Activated naive CD4-positive, alpha-beta T cell treated with anti-CD3 and anti-CD28 coated beads, Interleukin-2, amount 10 ng/mL, durations not matched to agents 7 days and 5 days (primary cell): ENCODE data around the gene MAPK10.
"Not testable (repeated sequence)": the region's sequence is repeated elsewhere in the genome, so short reads cannot be mapped to it uniquely, and the experiment has no call there.

Experiments used
- CTCF ChIA-PET: fragments of 350-600 bp; sonication (Branson Sonifier 250); formaldehyde crosslinking; loops from one replicate; lab custom pipeline; 2021; ENCODE audit warnings: antibody characterized with exemption; lab: Charles Lee
- DNase-seq: peaks from one replicate; pipeline ENCODE4 v3.0.0-alpha.2; 2020
- H3K27ac Mint-ChIP-seq: one replicate; pipeline ENCODE4 v1.8.0; 2021; ENCODE audit warnings: mild to moderate bottlenecking, moderate library complexity, mixed read lengths
- H3K27me3 Mint-ChIP-seq: one replicate; pipeline ENCODE4 v1.8.0; 2021; ENCODE audit warnings: mild to moderate bottlenecking, mixed read lengths
- H3K36me3 Mint-ChIP-seq: one replicate; pipeline ENCODE4 v1.8.0; 2021; ENCODE audit warnings: mixed read lengths
- H3K4me1 Mint-ChIP-seq: one replicate; pipeline ENCODE4 v1.8.0; 2021; ENCODE audit warnings: mixed read lengths
- H3K4me3 Mint-ChIP-seq: one replicate; pipeline ENCODE4 v1.8.0; 2021; ENCODE audit warnings: mild to moderate bottlenecking, moderate library complexity, mixed read lengths
- H3K9me3 Mint-ChIP-seq: one replicate; pipeline ENCODE4 v1.8.0; 2021; ENCODE audit warnings: mixed read lengths

The MAPK10 gene

GRCh38 chr4:86108137-86108536, 251.7 kb downstream of the MAPK10 start:
- Mint-ChIP-seq H3K27me3 (no peaks in the 10 kb centered on the region), H3K36me3 (no peaks in the 10 kb centered on the region), H3K4me3 (no peak overlapping the region), H3K4me1 (no peaks in the 10 kb centered on the region), H3K9me3 (peaks cover 2% of the 10 kb centered on the region), H3K27ac (no peak overlapping the region)
- DNase-seq = no peak
- CTCF ChIA-PET = no interaction called here

DNA sequence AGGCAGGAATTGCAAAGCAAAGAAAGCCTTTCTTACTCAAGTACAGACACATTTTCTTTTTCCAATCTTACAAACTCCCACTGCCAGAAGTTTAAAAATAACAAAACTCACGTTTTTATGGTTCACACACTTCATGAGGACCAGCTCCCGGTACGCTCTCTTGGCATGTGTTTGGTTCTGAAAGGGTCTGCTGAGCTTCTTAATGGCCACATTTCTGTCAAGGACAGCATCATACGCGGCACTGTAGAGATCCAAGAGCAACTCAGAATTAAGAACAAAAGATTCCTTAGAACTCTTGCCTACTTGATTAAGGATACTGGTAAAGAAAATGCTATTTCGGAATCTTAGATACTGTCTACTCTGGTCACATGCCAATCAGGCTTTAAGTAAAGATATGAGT, 252.7 kb downstream of the MAPK10 start:
- no peaks in the 10 kb centered on the region for H3K27me3 Mint-ChIP-seq
- no peak for DNase-seq
- H3K4me1 Mint-ChIP-seq = no peaks in the 10 kb centered on the region
- no peak overlapping the region for H3K27ac Mint-ChIP-seq
- H3K4me3 Mint-ChIP-seq = no peak overlapping the region
- no peaks in the 10 kb centered on the region for H3K36me3 Mint-ChIP-seq
- peaks cover 2% of the 10 kb centered on the region for H3K9me3 Mint-ChIP-seq
- CTCF ChIA-PET = no interaction called here

- no peak overlapping the region for H3K4me3 Mint-ChIP-seq
- no peaks in the 10 kb centered on the region for H3K36me3 Mint-ChIP-seq
- H3K27me3 Mint-ChIP-seq = no peaks in the 10 kb centered on the region
- CTCF ChIA-PET = no interaction called here
- H3K9me3 Mint-ChIP-seq = peaks cover 2% of the 10 kb centered on the region
- no peak overlapping the region for H3K27ac Mint-ChIP-seq
- no peak for DNase-seq
- no peaks in the 10 kb centered on the region for H3K4me1 Mint-ChIP-seq
Observed at GRCh38 chr4:86106475-86106874, 253.4 kb downstream of the MAPK10 start.

- H3K27ac Mint-ChIP-seq = no peak overlapping the region
- no peak overlapping the region for H3K4me3 Mint-ChIP-seq
- no peaks in the 10 kb centered on the region for H3K36me3 Mint-ChIP-seq
- no peaks in the 10 kb centered on the region for H3K4me1 Mint-ChIP-seq
- no peaks in the 10 kb centered on the region for H3K9me3 Mint-ChIP-seq
- no peaks in the 10 kb centered on the region for H3K27me3 Mint-ChIP-seq
- CTCF ChIA-PET = no interaction called here
- no peak for DNase-seq
Observed at GRCh38 chr4:86101841-86102240, 258.0 kb downstream of the MAPK10 start.

DNA sequence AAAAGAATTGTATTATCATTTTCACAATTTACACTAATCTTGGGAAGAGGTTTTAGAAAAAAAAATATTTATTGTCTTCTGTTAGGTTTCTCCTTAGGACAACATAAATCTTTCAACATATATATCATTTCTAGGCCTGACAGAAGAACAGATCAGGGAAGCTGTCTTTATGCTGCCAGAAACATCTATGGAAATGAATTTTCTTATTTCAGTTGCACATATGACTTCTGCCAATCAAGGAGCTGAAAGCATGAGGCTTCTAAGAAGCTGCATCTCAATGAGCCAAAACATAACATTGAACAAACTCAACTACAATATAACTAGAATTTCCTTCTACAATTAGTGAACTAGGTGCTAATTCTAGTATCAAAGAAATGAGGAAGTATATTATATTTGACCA, 258.4 kb downstream of the MAPK10 start:
- CTCF ChIA-PET = no interaction called here
- H3K27ac Mint-ChIP-seq = no peak overlapping the region
- H3K27me3 Mint-ChIP-seq = no peaks in the 10 kb centered on the region
- H3K36me3 Mint-ChIP-seq = no peaks in the 10 kb centered on the region
- H3K4me1 Mint-ChIP-seq = no peaks in the 10 kb centered on the region
- H3K4me3 Mint-ChIP-seq = no peak overlapping the region
- no peaks in the 10 kb centered on the region for H3K9me3 Mint-ChIP-seq
- DNase-seq = no peak

DNA sequence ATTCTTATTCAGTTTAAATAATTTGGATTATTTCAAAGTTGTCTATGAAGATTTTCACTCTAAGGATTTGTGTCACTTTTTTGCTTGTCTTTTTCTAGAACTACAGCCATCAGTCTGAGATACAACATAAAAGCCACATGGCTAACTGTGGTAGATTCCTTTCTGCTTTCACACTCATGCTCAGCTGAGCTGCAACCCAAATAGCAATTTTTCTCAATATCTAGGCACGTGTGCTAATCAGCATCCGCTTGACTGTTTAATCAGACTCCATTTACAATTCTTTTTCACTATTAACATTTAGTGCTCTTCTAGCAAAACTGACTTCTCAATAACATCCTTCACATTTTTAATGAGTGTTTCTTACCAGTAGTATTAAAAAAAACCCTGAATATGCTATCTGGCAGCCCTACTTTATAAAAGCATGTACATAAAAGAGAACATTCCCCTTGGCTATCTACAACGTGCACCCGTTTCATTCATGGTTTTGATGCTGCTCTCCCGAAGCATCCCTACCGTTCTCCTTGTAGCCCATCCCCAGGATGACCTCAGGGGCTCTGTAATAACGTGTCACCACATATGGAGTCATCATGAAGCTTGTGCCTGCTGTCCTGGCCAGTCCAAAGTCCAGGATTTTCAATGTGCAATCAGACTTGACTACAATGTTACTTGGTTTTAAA, 259.2 kb downstream of the MAPK10 start:
- Mint-ChIP-seq H3K27ac (no peak overlapping the region), H3K4me3 (no peak overlapping the region), H3K36me3 (no peaks in the 10 kb centered on the region), H3K9me3 (no peaks in the 10 kb centered on the region), H3K4me1 (no peaks in the 10 kb centered on the region), H3K27me3 (no peaks in the 10 kb centered on the region)
- CTCF ChIA-PET = no interaction called here
- DNase-seq = no peak

GRCh38 chr4:86099348-86099747, 260.5 kb downstream of the MAPK10 start:
- H3K4me1 Mint-ChIP-seq = no peaks in the 10 kb centered on the region
- CTCF ChIA-PET = no interaction called here
- H3K4me3 Mint-ChIP-seq = no peak overlapping the region
- DNase-seq = no peak
- H3K27ac Mint-ChIP-seq = no peak overlapping the region
- no peaks in the 10 kb centered on the region for H3K9me3 Mint-ChIP-seq
- no peaks in the 10 kb centered on the region for H3K36me3 Mint-ChIP-seq
- H3K27me3 Mint-ChIP-seq = no peaks in the 10 kb centered on the region

DNA sequence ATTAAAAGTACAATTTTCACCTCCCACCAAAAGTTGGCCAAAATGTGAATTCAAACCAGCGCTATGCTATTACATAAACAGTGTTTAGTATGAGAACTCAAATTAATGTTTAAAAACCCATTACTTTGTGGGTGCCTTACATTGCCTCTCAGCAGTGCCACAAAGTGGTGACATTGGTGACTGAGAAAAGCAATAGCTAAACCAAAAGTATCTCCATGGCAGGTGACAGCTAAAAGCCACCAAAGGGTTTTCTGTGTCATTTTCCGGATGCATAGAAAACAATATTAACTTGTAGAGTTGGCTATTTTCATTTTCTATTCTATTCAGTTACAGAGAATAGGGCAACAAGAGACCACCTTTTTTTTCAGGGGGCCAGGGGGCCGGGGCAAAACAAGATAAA, 261.2 kb downstream of the MAPK10 start:
- no peak for DNase-seq
- CTCF ChIA-PET = no interaction called here
- H3K36me3 Mint-ChIP-seq = no peaks in the 10 kb centered on the region
- no peak overlapping the region for H3K4me3 Mint-ChIP-seq
- no peaks in the 10 kb centered on the region for H3K4me1 Mint-ChIP-seq
- H3K27ac Mint-ChIP-seq = no peak overlapping the region
- H3K27me3 Mint-ChIP-seq = no peaks in the 10 kb centered on the region
- no peaks in the 10 kb centered on the region for H3K9me3 Mint-ChIP-seq

DNA sequence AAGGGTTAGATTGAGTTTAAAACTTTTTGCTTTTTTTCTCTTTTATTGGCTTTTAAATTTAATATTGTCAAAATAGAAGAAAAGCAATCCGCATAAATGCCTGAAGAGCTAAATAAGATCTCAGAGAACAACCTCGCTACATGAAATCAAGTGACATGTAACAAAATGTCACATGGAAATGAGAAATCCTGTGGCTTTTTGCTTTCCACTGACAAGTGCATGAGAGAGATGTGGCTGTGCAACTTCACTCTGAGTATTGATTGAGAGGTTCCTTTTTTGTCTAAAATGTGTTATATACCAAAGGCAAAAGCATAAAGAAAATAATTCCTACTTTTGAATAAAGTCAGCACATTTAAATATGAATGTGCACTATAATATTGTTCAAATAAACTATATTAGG, 263.5 kb downstream of the MAPK10 start:
- DNase-seq = no peak
- CTCF ChIA-PET = no interaction called here
- Mint-ChIP-seq H3K36me3 (no peaks in the 10 kb centered on the region), H3K4me3 (no peak overlapping the region), H3K4me1 (no peaks in the 10 kb centered on the region), H3K27ac (no peak overlapping the region), H3K9me3 (no peaks in the 10 kb centered on the region), H3K27me3 (no peaks in the 10 kb centered on the region)

DNA sequence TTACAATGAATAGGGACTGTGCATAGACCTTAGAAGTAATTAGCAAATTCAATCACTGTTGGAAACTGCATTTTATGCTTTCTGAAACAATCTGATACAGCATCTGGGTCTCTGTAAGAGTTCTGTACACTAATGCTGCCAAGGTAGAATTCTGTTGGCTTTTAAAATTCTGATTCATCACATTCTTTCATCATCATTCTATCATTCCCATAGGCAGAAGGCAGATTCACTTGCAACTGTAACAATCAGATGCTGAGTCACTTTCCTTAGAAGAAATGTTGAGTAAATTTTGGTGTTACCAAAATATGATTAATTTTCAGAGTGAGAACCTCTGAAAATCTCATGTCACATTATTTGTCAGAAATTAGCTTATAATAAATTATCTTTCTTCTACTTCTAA, 267.2 kb downstream of the MAPK10 start:
- Mint-ChIP-seq H3K27ac (no peak overlapping the region), H3K27me3 (no peaks in the 10 kb centered on the region), H3K36me3 (no peaks in the 10 kb centered on the region), H3K4me3 (no peak overlapping the region), H3K4me1 (no peaks in the 10 kb centered on the region), H3K9me3 (no peaks in the 10 kb centered on the region)
- CTCF ChIA-PET = no interaction called here
- no peak for DNase-seq

DNA sequence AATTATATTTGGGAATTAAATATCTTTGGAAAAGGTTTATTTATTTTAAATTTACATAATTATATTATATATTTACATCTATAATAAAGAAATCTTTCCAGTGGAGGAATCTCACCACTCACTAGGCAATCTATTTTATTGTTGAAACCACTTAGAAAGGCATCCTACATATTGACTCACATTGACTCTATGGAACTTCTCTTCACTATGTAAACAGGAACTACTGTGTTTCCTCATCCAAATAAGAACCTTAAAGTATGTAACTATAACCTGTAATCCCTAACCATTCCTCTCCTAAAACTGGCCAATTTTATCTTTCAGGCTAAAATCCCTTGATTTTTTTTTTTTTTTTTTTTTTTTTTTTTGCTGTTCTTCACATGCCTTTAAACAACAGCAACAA, 268.7 kb downstream of the MAPK10 start:
- Mint-ChIP-seq H3K9me3 (no peaks in the 10 kb centered on the region), H3K27me3 (no peaks in the 10 kb centered on the region), H3K4me3 (no peak overlapping the region), H3K36me3 (no peaks in the 10 kb centered on the region), H3K27ac (no peak overlapping the region), H3K4me1 (no peaks in the 10 kb centered on the region)
- no peak for DNase-seq
- CTCF ChIA-PET = no interaction called here

- Mint-ChIP-seq H3K27ac (no peak overlapping the region), H3K9me3 (no peaks in the 10 kb centered on the region), H3K4me1 (no peaks in the 10 kb centered on the region), H3K27me3 (no peaks in the 10 kb centered on the region), H3K4me3 (no peak overlapping the region), H3K36me3 (no peaks in the 10 kb centered on the region)
- no peak for DNase-seq
- CTCF ChIA-PET = no interaction called here
Observed at GRCh38 chr4:86089781-86090323, 270.0 kb downstream of the MAPK10 start.

DNA sequence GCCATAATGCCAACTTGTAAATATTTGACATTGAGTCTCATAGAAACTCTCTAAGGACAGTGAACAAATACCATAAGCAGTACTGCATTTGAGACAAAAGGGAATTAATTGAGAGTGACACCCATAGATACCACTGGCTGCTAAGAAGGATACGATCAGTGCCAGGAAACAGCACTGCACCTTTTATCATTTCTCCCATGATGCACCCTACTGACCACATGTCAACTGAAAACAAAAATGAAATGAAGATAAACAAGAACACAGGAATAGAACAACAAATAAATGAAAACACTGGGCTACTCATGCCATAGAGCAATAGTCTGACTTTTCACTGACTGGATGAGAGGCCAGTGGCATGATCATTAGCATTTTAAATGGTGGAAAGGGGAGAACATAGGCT, 270.8 kb downstream of the MAPK10 start:
- CTCF ChIA-PET = no interaction called here
- H3K4me3 Mint-ChIP-seq = no peak overlapping the region
- no peaks in the 10 kb centered on the region for H3K27me3 Mint-ChIP-seq
- H3K9me3 Mint-ChIP-seq = no peaks in the 10 kb centered on the region
- no peak for DNase-seq
- H3K4me1 Mint-ChIP-seq = no peaks in the 10 kb centered on the region
- H3K27ac Mint-ChIP-seq = no peak overlapping the region
- H3K36me3 Mint-ChIP-seq = no peaks in the 10 kb centered on the region

GRCh38 chr4:86075796-86076195, 284.1 kb downstream of the MAPK10 start:
- H3K4me3 Mint-ChIP-seq, CTCF ChIA-PET, H3K9me3 Mint-ChIP-seq, H3K27ac Mint-ChIP-seq, H3K4me1 Mint-ChIP-seq, DNase-seq, H3K27me3 Mint-ChIP-seq, H3K36me3 Mint-ChIP-seq: not testable (repeated sequence)

DNA sequence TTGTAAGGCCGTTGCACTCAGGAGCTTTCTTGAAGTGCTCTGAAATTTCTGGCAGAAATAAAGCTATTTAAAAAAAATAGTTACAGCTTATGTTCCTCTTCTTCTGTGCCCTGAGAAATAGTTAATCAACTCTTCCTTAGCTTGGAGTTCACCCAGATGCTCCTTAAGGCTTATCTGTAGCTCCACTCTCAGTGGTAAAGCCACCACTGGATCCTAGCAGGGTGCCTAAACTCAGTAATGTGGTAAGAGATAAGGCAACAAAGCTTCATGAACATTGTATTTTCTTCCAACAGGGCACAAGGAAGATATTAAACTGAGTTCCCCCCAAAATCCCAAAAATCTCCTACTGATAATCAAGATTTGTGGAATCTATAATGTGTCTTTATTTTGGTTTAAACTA, 299.5 kb downstream of the MAPK10 start:
- CTCF ChIA-PET = no interaction called here
- Mint-ChIP-seq H3K27ac (no peak overlapping the region), H3K4me3 (no peak overlapping the region), H3K27me3 (no peaks in the 10 kb centered on the region), H3K4me1 (no peaks in the 10 kb centered on the region), H3K9me3 (no peaks in the 10 kb centered on the region), H3K36me3 (no peaks in the 10 kb centered on the region)
- DNase-seq = no peak
